PC-3 (cell line): Measurements from ENCODE around the gene SLC22A5.

Experiments used
- CTCF ChIP-seq: fragments of 300-600 bp; sonication (generic); conservative IDR thresholded peaks from 2 replicates; pipeline ENCODE4 v1.5.1; 2017; ENCODE audit warnings: antibody characterized with exemption, low read depth, mild to moderate bottlenecking, low read length
- EZH2 ChIP-seq: fragments of 300-600 bp; sonication (generic); IDR thresholded peaks from one replicate; pipeline ENCODE4 v1.6.1; 2017; ENCODE audit warnings: antibody characterized with exemption, mild to moderate bottlenecking, low read length; ENCODE audit not compliant: unreplicated experiment
- EZH2phosphoT487 ChIP-seq: fragments of 300-600 bp; sonication (generic); IDR thresholded peaks from 2 replicates; pipeline ENCODE4 v1.6.1; 2018; ENCODE audit warnings: mild to moderate bottlenecking, antibody characterized with exemption, low read length, borderline replicate concordance

- TF ChIP-seq CTCF, result no peak
- no peak for TF ChIP-seq EZH2
- no peak for TF ChIP-seq EZH2phosphoT487
These were observed 46.9 kb downstream of the SLC22A5 start for GRCh38 chr5:132416306-132417009.
